Occipital lobe (tissue), 2 donors: ENCODE results near the gene CLCN7. TPM values are rescaled to one million over a fixed set of nuclear protein-coding genes. Genes with fewer than 3 reads are reported as not detected.

ENCODE experiments used
- DNase-seq: peaks from one replicate; lab custom pipeline; 2025; lab: John Stamatoyannopoulos, UW
- total RNA-seq: library from RNA; depleted of rRNA; stranded (reverse); fragments of >200 nt; gene quantifications from one replicate; pipeline ENCODE4 v1.2.3, GENCODE V29; 2014

CLCN7 gene
- total RNA-seq, 1 donor from 2014 or later = 29.2 TPM

GRCh38 chr16:1408171-1408837 lies 66.5 kb downstream of the CLCN7 start:
- peak; percentile 88 for DNase-seq

- no peak for DNase-seq
Measured at GRCh38 chr16:1407753-1408152, 67.1 kb downstream of the CLCN7 start.

DNA sequence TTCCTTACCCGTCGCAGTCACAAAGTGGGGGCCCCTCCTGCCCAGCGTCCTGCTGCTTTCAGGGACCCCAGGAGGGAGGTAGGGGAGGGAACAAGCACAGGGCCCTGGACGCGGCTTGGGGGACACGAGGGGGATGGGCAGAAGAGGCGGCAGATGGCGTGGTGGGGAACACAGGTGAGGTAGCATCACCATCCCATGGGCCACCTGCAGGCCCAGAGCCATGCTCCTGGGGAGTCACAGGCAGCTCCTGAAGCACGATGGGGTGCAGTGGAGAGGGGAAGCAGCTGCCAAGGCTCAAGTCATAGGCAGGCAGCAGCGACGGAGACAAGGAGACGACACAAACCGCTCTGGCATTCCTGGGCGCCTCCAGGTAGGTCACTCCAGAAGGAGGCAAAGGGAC lies 71.1 kb downstream of the CLCN7 start:
- DNase-seq = no peak

GRCh38 chr16:1403036-1403435 lies 71.8 kb downstream of the CLCN7 start:
- DNase-seq = no peak

DNA sequence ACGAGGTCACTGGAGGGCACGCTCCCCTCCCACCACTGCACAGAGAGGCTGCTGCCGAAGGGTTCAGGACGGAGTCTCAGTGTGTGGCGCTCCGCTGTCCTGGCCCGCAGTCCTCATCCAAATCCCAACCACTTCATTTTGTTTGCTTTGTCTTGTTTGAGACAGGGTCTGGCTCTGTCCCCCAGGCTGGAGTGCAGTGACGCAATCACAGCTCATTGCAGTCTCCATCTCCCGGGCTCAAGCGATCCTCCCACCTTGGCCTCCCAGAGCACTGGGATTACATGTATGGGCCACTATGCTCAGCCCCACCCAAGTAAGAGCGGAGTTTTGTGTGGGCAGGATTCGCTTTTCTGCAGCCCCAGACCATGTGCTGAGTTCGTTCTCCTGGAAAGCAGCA lies 73.1 kb downstream of the CLCN7 start:
- no peak for DNase-seq

GRCh38 chr16:1401061-1401757 lies 73.6 kb downstream of the CLCN7 start:
- no peak for DNase-seq

- no peak for DNase-seq
Measured at GRCh38 chr16:1398826-1399581, 75.8 kb downstream of the CLCN7 start.

DNA sequence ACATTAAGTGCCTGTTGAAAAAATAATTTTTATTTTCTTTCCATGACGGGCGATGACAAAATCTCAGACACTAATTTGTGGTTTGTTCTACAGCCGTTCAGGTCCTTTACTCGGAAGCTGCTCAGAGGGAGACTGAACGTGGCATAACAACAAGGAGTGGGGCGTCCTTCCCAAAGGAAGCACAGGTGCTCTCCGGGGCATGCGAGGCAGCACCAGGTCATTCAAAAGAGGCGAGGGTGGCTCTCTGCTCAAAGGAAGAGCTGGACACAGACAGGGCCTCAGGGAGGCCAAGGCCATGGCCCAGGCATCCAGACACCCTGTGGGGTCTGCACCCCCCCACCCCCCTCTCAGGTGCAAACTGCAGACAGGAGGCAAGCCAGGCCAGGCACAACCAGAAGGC lies 76.5 kb downstream of the CLCN7 start:
- DNase-seq = no peak

DNA sequence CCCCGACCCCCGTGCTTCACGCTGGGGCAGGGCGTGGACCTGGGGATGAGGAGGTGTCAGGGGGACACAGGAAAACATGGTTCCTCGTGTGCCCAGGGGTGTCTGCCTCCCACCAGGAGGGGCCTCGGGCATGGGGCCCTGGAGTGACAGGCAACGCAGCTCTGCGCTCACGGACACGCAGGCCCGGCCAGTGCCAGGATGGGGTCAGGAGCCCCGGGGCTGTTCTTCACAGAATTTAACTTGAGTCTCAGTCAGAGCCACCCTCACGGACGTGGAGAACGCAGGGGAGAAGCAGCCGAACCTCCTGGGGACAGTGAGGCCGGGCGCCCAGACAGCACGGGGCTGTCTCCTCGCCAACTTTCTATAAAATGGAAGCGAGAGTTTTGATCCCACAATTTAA lies 77.0 kb downstream of the CLCN7 start:
- DNase-seq = no peak

DNA sequence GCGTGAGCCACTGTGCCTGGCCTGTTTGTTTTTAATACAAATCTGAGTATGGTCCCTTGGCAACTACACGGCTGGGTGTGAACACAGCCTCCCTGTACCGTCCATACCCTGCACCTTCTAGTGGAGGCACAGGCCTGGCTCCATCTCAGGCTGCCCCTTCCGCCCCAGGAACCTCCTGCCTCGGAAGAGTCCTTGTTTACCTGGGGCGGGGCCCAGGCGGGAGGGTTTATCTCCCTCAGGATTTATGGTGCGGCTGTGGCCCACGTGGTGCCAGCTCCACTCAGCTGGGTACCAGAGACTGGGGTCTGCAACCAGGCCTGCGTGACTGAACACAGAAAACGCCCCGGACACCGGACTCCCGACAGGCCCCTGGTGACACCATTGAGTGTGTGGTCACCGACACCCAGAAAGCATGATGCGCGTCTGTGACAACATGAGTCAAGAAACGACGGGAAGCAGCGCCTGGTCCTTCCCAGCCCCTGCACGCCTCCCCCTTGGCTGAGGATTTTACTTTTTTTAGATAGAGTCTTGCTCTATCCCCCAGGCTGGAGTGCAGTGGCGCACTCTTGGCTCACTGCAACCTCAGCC lies 79.3 kb downstream of the CLCN7 start:
- no peak for DNase-seq

Other genes starting within 250 kb of the CLCN7 start
- gene TPSG1, start 249.8 kb downstream of the CLCN7 start, total RNA-seq = not detected
- not detected for gene TPSB2, start 244.8 kb downstream of the CLCN7 start, total RNA-seq
- gene TPSAB1, start 234.3 kb downstream of the CLCN7 start, total RNA-seq = not detected
- not detected for gene TPSD1, start 219.0 kb downstream of the CLCN7 start, total RNA-seq
- 42.7 TPM for gene UBE2I, start 165.4 kb downstream of the CLCN7 start, total RNA-seq
- gene BAIAP3, start 141.4 kb downstream of the CLCN7 start, total RNA-seq = 5.8 TPM
- gene TSR3, start 123.2 kb downstream of the CLCN7 start, total RNA-seq = 36.8 TPM
- gene GNPTG, start 123.1 kb downstream of the CLCN7 start, total RNA-seq = 15.0 TPM
- gene UNKL, start 60.3 kb downstream of the CLCN7 start, total RNA-seq = 10.1 TPM
- gene UQCC4, start 54.3 kb downstream of the CLCN7 start, total RNA-seq = 11.2 TPM
- gene PERCC1, start 44.0 kb downstream of the CLCN7 start, total RNA-seq = not detected
- gene CCDC154, start 30.5 kb downstream of the CLCN7 start, total RNA-seq = 0.16 TPM
- not detected for gene PTX4, start 13.9 kb upstream of the CLCN7 start, total RNA-seq
- gene TELO2, start 18.3 kb upstream of the CLCN7 start, total RNA-seq = 11.7 TPM
- gene TMEM204, start 58.6 kb upstream of the CLCN7 start, total RNA-seq = 2.5 TPM
- 51.0 TPM for gene IFT140, start 137.0 kb upstream of the CLCN7 start, total RNA-seq
- gene CRAMP1, start 137.3 kb upstream of the CLCN7 start, total RNA-seq = 8.0 TPM
- 28.5 TPM for gene JPT2, start 203.3 kb upstream of the CLCN7 start, total RNA-seq
- 84.5 TPM for gene MAPK8IP3, start 231.2 kb upstream of the CLCN7 start, total RNA-seq